IPS DF 4.7 (cell line): Measurements from ENCODE around the gene ADCY6.

Experiments
- DNase-seq: peaks from one replicate; pipeline ENCODE4 v3.0.0-alpha.2; 2013; ENCODE audit warnings: low spot score; ENCODE audit errors: extremely low read depth

Gene ADCY6

DNA sequence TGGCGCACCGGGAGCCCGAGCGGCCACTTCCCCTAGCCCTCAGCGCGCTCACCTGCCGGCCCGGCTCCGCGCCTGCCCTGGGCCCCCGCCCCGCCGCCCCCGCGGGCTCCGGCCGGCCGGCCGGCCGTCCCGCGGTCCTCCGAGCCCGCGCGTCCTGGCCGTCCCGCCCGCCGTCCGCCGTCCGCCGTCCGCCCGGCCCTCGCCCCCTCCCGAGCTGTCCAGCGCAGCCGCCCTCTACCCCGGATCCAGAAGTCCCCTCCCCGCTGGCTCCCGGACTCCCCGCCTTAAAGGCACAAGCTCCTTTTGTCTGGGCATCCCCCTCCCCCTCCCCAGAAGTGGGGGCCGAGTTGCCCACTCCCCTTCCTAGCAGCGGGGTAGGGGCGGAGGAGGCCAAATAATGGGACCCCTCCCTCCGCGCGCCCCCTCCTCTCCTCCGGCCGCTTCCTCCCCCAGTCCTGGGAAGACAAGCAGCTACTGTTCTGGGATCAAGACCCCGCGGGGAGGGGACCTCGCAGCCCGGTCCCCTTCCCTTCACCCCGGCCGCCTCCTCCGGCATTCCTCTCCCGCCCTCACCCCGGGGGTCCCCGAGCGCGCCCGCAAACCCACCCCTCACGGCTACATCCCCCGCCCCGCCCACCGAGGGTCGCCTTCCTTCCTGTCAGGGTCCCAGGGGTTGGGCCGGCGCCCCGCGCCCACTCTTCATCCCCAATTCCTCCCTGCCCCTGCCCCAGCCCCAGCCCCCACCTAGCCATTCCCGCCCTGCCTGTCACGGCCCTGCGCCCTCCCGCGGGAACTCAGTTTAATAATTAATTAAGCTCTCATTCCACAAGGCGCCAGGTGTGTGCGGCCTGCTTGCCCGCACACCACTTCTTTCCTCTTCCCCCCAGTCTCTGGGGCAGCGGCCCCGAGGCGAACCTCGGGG, at the start of gene ADCY6:
ADCY6 (minus strand) TSS at position 236 of the 922 bp plus-strand sequence. CDS start 5,655 bp downstream, outside the sequence.
- DNase-seq = no peak

DNA sequence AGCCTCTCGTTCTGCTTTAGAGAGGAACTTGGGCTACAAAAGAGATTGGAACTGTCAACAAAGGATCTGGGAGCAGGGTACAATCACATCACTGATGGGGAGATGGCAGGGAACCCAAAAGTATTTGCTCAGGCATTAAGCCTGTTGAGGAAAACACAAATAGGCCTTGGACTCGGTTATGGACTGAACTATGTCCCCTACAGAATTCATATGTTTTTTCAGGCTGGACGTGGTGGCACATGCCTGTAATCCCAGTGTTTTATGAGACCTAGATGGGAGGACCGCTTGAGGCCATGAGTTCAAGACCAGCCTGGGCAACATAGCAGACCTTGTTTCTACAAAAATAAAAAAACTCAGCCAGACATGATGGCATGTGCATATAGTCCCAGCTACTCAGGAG, 49.2 kb upstream of the ADCY6 start:
- DNase-seq = no peak

DNA sequence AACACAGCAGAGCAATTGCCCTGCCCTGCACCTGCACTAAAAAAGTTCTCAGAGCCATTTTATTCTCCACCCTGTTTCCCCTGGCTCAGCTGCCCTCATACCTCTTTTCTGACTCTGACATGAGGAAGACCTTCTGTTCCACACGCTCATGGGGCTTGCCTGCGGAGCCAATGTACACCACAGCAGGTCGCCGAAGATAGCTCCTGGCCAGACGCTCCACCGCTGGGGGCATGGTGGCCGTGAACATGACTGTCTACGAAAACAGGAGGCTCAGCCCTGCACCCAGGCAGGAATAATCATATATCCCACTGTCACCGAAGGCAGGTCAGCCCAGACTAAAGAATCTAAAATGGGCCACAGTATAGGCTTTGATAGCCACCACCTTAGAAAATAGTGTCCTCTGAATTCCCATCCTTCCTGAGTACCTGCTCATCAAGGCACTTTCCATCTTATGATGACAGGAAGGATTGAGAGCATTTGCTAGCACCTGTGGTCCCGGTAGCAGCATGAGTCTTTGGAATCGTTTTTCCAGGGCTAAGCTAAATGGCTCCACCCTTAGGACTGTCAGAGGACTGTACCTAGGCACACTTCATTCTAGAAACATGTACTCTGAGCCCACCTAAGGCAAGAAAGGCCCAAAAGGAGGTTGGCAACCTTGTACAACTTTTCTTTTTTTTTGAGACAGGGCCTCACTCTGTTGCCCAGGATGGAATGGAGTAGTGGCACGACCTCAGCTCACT, 43.6 kb upstream of the ADCY6 start:
- DNase-seq = no peak

DNA sequence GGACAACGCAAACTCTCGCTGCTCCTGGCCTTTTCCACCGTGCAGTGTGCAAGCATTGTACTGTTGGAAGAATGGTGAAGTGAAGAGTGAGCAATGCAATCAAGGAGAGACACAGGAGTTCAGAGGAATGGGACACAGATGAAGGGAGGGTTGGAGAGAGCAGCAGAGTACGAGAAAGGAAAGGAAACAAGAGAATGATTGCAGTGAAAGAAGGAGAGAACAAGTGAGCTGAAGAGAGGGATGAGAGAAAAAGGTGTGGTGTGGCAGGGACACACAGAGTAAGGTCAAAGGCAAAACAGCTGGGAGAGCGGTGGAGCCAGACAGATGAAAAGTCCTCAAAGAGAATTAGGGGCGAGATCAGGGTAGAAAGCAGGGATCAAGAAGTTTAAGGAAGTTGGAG, 42.4 kb upstream of the ADCY6 start:
- no peak for DNase-seq

DNA sequence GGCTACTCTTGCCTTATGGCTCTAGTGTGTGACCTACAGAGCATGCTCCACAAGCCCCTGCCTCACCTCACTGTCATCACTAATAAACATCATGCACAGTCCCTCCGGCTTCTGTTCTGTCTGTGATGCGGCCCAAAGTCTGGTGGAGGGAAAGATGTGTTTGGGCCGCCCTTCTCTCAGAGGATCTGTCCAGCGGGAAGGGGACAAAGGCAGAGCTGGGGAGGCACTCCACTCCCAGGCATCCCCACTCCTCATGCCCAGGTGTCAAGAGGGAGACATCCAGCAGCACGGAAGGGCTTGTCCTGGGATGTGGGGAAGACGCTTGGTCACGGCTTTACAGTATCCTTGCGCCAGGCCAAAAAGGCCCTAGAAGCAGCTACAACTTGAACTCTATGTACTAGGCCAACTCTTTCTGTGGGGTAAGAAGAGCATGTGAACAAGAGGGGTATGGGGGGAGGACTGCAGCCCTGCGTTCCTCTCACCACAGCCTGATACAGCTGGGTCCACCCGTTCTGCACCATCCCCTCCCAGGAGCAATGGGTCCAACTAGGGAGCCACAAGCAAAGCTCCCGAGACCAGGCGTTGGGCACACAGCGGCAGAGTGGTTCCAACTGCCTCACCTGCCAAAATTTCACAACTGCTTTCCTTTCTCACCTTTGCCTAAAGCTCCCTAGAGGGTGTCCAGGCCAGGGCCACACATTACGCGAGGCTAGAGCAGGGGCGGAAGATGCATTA, 40.1 kb upstream of the ADCY6 start:
- DNase-seq = no peak

DNA sequence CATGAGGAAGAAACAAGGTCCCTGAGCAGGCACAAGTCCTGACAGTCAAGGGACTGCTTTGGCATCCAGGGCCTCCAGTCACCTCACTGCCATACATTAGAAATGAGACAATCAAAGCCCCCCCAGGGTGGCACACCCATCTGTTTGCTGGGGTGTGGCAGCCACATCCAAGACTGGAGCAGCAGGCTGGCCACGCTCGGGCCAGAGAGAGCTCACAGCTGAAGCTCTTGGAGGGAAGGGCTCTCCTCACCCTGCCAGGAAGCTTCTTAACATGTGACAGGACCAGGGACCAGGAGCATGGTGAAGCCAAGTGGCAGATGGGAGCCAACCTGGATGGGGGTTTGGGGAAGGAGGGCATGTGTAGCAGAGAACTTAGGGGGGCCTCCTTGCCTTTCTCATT, 39.4 kb upstream of the ADCY6 start:
- DNase-seq = no peak

DNA sequence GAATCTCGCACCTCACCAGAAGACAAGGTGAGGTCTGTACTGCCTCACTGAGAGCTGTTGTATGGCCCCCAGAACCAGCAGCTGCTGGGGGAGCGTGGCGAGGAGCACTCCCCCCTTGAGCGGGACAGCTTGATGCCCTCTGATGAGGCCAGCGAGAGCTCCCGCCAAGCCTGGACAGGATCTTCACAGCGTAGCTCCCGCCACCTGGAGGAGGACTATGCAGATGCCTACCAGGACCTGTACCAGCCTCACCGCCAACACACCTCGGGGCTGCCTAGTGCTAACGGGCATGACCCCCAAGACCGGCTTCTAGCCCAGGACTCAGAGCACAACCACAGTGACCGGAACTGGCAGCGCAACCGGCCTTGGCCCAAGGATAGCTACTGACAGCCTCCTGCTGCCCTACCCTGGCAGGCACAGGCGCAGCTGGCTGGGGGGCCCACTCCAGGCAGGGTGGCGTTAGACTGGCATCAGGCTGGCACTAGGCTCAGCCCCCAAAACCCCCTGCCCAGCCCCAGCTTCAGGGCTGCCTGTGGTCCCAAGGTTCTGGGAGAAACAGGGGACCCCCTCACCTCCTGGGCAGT, 38.7 kb upstream of the ADCY6 start:
- DNase-seq = no peak

DNA sequence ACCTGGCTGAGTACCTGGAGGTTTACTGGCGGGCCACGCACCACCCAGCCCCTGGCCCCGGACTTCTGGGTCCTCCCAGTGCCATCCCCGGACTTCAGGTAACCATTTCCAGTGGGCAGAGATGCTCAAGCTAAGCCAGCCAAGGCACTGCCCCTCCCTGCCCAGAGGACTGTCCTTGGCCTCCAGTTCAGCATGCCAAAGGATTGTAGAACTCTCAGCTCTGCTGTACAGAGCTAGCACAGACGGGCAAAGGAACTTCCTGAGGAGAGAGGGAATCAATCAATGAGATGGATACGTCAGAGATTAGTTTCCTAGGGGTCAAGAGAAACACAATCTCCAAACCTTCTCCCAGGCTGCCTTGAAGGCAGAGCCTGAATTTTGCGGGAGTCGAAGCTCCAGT, 38.1 kb upstream of the ADCY6 start:
- no peak for DNase-seq

DNA sequence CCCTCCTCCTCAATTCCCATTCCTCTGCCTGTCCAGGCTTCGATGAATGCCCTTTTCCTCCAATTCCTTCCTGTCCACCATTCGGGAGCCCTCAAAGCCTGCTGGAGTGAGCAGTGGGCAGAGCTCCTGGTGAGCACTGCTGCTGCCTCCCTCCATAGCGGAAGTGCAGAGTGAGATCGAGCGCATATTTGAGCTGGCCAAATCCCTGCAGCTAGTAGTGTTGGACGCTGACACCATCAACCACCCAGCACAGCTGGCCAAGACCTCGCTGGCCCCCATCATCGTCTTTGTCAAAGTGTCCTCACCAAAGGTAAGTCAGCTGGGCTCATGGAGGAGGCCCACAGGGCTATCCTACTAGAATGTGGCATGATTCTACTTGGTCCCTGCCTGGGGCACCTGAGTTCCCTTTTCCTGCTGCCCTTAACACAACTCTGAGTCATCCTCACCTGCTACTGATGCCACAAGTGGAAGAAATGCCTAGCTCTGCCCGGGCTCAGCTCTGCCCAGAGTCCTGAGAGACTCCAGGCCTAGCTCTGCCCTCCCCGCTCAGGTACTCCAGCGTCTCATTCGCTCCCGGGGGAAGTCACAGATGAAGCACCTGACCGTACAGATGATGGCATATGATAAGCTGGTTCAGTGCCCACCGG, 37.4 kb upstream of the ADCY6 start:
- DNase-seq = no peak

DNA sequence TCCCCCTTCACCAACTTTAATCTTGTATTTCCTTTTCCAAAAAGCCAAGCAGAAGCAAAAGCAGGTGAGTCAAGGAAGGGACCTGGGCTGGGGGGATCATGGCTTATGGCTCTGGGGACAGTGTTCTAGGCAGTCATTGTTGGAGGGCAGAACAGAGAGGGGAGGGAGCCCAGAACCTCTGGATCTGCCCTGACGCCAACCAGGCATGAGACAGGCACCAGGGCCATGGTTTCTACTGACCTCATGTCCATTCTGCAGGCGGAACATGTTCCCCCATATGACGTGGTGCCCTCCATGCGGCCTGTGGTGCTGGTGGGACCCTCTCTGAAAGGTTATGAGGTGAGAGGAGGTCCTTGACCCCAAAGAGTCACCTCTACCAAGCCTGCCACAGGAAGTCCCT, 36.0 kb upstream of the ADCY6 start:
- DNase-seq = no peak

DNA sequence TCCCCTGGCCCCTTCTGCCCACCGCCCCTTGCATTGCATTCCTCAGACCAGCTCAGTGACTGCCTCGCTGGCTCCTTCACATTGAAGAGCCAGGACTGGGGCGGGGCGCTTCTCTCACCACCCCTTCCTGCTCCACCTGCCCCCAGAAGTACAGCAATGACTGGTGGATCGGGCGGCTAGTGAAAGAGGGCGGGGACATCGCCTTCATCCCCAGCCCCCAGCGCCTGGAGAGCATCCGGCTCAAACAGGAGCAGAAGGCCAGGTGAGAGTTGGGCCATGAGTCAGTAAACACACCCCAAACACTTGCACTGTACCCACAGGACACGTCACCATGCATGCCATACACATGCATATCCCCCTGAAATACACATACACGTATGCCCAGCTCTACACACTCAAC, 35.2 kb upstream of the ADCY6 start:
- no peak for DNase-seq

DNA sequence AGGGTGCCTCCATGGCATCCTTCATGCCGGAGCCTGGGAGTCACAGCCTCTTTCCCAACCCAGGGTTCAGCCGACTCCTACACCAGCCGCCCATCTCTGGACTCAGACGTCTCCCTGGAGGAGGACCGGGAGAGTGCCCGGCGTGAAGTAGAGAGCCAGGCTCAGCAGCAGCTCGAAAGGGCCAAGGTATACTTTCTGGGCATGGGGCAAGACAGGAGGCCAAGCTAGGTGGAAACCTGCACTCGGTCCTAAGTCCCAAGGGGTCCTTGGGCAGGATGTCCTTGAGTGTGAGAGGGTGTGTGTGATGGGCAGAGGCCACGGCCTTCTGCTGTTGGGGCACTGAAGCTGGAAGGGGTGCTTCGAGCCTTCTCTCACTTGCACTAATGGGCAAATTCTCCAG, 34.4 kb upstream of the ADCY6 start:
- no peak for DNase-seq

DNA sequence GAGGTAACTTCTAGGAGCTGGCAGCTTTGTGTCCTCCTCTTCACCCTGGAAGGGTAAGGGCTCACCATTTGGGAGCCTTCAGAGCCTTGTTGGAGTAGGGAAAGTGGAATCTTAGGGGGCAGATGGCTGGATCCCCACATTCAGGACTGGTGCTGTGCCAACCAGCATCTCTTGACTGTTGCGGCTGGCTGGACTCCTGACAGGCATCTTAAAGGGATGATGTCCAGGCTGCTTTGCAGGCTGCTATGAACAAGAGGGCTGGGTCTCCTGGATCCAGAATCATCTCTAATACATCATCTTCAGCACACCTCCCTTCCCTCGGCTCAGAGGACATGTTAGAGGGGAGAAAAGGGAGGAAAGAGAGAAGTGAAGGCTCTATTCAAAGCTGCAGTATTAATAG, 33.8 kb upstream of the ADCY6 start:
- no peak for DNase-seq

DNA sequence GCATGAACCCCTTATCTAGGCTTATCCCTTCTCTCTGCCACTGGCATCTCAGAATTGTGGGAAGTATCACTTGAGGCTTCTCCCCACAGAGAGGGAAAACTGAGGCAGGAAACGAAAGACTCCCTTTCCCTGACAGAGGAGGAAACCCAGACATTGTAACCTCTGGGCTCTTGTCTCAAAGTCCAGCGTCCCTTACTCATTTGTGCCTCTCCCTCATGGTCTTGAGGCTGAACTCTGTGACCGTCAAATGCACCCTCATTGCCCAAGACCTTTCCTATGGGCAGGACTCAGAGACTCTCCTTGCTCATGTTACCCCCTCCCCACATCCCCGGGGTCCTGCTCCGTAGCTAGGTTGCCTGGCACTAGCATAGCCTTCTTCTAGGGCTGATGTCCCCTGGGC, 33.2 kb upstream of the ADCY6 start:
- DNase-seq = no peak

DNA sequence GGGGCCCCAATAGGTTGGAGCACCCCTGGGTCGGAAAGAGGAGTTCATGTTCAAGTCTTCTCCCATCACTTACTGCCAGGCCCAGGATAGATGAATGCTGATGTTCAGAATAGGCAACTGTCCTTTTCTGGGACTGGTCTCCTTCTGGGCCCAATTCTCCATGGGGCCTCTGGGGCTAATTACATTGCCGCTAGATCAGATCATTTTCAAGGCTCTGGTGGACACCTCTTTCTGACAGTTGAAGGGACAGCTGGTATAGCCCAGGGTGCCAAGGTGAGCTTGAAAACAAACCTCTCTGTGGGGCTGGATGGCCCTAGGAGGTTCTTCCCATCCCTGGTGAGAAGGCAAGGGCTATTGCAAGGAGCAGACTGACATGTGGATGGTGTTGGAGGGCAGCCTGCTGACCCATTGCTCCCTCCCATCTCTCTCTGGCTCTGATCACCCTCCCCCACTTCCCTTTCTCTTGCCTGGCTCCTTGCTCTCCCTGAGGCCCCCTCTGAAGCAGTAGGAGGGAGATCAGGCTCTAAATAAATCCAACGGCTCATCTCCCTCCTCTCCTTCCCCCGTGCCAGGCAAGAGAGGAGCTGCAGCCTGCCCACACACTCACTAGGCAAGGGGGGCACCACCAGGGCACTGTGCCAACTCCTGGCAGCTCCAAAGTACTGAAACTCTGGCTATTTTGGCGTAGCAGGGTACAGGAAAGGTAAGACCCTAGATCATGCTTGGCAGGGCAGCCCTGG, 31.3 kb upstream of the ADCY6 start:
- no peak for DNase-seq

DNA sequence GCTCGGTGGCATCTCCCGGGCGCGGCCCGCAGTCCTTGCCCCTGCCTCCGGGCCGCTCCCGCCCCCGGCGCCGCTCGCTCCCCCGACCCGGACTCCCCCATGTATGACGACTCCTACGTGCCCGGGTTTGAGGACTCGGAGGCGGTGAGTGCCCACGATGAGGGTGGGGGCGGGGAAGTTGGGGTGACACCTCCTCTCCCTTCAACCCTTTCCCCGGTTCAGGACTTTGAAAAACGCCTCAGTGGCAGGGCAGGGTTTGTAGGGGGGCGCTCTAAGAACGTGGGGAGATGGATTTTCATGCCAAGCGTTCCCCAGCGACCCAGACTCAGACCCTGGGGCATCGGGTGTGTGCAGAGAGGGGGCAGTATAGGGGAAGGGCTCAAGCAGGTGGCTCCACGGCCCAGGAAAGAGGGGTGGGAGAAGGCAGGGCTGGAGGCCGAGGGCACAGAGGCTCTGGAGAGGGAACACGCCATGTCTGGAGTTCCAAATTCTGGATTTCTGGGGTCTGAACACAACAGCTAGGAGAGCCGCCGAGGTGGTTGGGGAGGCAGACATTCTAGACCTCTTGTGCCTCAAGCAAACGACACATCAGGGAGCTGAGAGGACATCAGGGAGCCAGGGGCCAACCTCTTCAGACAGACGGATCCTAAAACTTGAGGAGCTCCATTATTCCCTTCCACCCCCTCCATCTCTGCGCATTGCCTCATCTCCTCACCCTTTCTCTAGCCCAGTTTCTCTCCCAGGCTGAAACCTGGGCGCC, 30.1 kb upstream of the ADCY6 start:
- no peak for DNase-seq

DNA sequence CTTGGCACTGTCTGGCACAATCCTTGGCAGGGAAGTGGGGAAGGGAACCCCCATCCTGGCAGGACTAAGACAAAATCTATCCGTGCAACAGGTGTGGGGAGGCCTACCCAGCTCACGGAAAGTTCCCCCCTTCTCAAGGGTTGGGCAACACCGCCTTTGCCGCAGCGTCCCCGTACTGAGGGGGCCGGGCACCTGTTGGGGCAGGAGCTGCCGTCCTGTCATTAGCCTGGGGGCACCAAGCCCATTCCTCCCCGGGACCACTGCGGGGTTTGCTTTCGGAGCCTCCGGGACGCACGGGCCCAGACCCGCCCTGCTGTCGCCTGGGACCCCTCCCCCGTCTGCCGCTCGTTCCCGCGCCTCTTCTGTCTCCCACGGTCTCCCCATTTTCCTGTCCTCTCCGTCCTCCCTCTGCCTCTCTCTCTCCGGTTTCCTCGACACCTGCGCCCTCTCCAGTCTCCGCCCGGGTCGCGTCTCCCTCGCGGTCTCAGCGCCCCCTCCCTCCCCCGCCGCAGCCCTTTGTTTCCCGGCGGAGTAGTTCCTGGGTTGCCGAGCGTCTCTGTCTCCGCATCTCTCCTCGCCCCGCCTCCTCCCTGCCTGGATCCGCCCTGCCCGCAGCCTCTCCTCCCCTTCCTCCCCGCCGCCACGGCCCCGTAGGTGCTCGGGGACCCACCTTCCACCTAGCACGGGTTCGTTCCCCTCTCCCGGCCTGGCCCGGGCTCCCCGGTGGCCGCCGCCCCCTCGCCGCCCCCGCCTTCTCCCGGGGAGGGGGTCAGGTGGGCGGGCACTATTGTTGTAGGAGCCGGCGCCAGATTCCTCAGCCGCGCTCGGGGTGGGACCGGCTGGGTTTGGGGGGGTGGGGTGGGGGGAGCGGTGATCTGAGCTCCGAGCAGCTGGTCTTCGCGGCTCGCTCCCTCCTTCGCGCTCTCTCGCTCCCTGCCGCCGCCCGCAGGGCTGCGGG, 29.3 kb upstream of the ADCY6 start, which contains the start of gene CACNB3:
CACNB3 (plus strand) TSS at position 624 of the 958 bp plus-strand sequence. CDS start 434 bp downstream, outside the sequence.
- no peak for DNase-seq

DNA sequence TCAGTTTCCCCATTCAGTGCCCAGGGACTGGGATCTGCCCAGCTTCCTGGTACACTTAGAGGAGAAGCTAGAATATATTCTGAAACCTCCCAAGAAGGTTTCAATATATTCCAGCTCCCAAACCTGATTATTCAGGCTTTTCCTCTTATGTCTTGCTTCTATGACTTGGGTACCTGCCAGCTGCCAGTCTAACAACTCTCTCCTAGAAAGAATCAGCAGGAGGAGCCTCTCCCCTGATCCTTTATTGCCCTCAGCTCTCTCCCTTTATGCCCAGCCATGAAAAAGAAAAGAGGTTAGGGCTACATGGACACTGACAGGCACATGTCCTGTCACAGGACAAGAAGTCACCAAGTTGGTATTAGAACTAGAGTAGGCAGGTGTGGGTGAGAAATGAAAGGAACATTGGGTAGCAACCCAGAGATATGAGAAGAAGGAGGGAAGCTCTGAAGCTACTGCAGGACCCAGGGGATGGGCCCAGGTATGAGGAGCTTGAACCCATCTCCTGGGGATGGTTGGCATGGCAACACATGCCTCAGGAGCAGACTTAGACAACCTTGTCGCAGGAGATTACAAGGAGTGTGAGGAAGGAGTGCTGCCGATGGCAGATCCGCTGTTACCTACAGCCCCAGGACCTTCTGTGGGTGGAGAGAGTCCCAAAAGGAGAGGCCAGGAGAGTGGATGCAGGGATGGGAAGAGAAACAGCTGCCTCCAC, 27.4 kb upstream of the ADCY6 start:
- no peak for DNase-seq
